ENCODE data around the gene DPF3.

DPF3 gene

DNA sequence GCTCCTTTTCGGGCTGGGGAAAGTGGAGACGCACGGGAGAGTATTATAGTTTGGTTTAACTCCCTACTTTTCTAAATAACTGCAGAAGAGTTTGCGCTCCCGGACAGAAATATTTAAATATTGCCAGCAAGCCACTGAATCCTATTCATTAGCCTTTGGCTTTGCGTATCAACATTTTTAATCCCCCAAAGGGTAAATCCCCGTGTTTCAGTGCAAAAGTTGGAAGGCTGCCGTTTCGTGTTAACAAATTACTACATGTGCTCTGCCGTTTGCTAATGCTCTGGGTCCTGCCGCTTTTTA lies 372 bp upstream of the DPF3 start:
- Histone ChIP-seq H3K4me2 (ENCODE audit: low read depth, low read length) (peak overlapping the region; percentile 96), H3K9me2 (replicated peaks; ENCODE audit: insufficient read depth, low read length) (no peaks in the 10 kb centered on the region), H3K36me3 (replicated peaks; ENCODE audit: insufficient read depth, low read length) (no peaks in the 10 kb centered on the region), H4K20me1 (ENCODE audit: insufficient read depth, low read length) (no peaks in the 10 kb centered on the region), H3K27me3 (replicated peaks; ENCODE audit: insufficient read depth, low read length) (no peaks in the 10 kb centered on the region), H3K9ac (ENCODE audit: low read length) (peak overlapping the region; percentile 50; the same call in 1 of the 2 replicates), H3K9me3 (replicated peaks; ENCODE audit: insufficient read depth, low read length) (no peaks in the 10 kb centered on the region), H3K27ac (ENCODE audit: low read length) (no peak overlapping the region), H3F3A (ENCODE audit: insufficient read depth, low read length) (peaks cover 25% of the 10 kb centered on the region), H3K4me1 (ENCODE audit: low read length) (0 out of 2 replicates have a peak, but pooled peaks cover 7% of the 10 kb centered on the region), H3K4me3 (ENCODE audit: low read length) (peak overlapping the region; percentile 69), H3K79me2 (ENCODE audit: low read length) (peaks cover 45% of the 10 kb centered on the region), H2AFZ (ENCODE audit: low read length) (peak overlapping the region; percentile 58; the same call in 1 of the 2 replicates)
- no peak for DNase-seq
- TF ChIP-seq, protein P1, sequence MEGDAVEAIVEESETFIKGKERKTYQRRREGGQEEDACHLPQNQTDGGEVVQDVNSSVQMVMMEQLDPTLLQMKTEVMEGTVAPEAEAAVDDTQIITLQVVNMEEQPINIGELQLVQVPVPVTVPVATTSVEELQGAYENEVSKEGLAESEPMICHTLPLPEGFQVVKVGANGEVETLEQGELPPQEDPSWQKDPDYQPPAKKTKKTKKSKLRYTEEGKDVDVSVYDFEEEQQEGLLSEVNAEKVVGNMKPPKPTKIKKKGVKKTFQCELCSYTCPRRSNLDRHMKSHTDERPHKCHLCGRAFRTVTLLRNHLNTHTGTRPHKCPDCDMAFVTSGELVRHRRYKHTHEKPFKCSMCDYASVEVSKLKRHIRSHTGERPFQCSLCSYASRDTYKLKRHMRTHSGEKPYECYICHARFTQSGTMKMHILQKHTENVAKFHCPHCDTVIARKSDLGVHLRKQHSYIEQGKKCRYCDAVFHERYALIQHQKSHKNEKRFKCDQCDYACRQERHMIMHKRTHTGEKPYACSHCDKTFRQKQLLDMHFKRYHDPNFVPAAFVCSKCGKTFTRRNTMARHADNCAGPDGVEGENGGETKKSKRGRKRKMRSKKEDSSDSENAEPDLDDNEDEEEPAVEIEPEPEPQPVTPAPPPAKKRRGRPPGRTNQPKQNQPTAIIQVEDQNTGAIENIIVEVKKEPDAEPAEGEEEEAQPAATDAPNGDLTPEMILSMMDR (IDR thresholded peaks at IDR 0.05; ENCODE audit: low read length), result no peak
- TF ChIP-seq EZH2 (optimal IDR thresholded peaks at IDR 0.05; ENCODE audit: low read depth, low read length) (no peak), EZH2phosphoT487 (IDR thresholded peaks at IDR 0.05; ENCODE audit: low read length) (no peak)

DNA sequence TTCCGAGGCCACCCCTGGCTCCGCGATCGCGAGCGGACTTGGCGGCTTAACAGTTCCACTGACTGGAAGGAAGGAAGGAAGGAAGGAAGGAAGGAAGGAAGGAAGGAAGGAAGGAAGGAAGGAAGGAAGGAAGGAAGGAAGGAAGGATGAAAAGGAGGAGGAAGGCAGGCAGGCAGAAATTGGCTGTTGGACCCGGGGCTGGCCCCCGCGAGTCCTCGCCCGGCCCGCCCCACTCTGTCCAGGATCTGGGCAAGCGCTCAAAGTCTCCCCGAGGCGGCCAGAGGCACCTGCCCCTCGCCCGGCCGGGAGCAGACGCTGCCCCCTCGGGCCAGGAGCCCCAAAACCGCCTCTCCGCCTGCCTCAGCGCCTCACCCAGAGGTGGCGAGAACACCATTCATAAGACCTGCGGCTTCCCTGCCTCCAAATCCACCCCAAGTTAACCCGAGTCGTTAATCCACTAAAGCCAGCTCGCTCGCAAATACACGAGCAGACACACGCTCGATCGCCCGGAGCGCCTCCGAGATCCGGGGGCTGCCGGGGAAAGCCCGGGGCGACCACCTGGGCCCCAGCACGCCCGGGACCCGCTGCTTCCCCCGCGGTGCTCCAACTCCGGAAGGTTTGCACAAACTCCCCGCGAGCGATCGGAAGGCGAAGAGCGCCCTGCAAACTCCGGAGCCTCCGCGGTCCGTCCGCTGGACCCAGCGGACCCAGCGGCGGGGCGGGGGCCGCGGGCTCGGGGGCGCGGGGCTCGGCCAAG lies 844 bp downstream of the DPF3 start:
- H2AFZ ChIP-seq (ENCODE audit: low read length), result peak overlapping the region; percentile 19; the same call in 1 of the 2 replicates
- H4K20me1 ChIP-seq (ENCODE audit: insufficient read depth, low read length), result no peaks in the 10 kb centered on the region
- peak overlapping the region; percentile 78; the same call in 1 of the 2 replicates for H3K27ac ChIP-seq (ENCODE audit: low read length)
- peak overlapping the region; percentile 80 for H3K4me3 ChIP-seq (ENCODE audit: low read length)
- no peaks in the 10 kb centered on the region for H3K27me3 ChIP-seq (replicated peaks; ENCODE audit: insufficient read depth, low read length)
- DNase-seq, result peak; percentile 15
- H3K9me3 ChIP-seq (replicated peaks; ENCODE audit: insufficient read depth, low read length), result no peaks in the 10 kb centered on the region
- H3K4me2 ChIP-seq (ENCODE audit: low read depth, low read length), result peak overlapping the region; percentile 88; the same call in 1 of the 2 replicates
- TF ChIP-seq EZH2phosphoT487 (IDR thresholded peaks at IDR 0.05; ENCODE audit: low read length), result no peak
- no peak for TF ChIP-seq EZH2 (optimal IDR thresholded peaks at IDR 0.05; ENCODE audit: low read depth, low read length)
- TF ChIP-seq, protein P1 (IDR thresholded peaks at IDR 0.05; ENCODE audit: low read length), result no peak
- peaks cover 36% of the 10 kb centered on the region for H3F3A ChIP-seq (ENCODE audit: insufficient read depth, low read length)
- peaks cover 57% of the 10 kb centered on the region for H3K79me2 ChIP-seq (ENCODE audit: low read length)
- no peaks in the 10 kb centered on the region for H3K9me2 ChIP-seq (replicated peaks; ENCODE audit: insufficient read depth, low read length)
- H3K4me1 ChIP-seq (ENCODE audit: low read length), result peaks cover 18% of the 10 kb centered on the region; the same call in 1 of the 2 replicates
- peak overlapping the region; percentile 79 for H3K9ac ChIP-seq (ENCODE audit: low read length)
- H3K36me3 ChIP-seq (replicated peaks; ENCODE audit: insufficient read depth, low read length), result no peaks in the 10 kb centered on the region

DNA sequence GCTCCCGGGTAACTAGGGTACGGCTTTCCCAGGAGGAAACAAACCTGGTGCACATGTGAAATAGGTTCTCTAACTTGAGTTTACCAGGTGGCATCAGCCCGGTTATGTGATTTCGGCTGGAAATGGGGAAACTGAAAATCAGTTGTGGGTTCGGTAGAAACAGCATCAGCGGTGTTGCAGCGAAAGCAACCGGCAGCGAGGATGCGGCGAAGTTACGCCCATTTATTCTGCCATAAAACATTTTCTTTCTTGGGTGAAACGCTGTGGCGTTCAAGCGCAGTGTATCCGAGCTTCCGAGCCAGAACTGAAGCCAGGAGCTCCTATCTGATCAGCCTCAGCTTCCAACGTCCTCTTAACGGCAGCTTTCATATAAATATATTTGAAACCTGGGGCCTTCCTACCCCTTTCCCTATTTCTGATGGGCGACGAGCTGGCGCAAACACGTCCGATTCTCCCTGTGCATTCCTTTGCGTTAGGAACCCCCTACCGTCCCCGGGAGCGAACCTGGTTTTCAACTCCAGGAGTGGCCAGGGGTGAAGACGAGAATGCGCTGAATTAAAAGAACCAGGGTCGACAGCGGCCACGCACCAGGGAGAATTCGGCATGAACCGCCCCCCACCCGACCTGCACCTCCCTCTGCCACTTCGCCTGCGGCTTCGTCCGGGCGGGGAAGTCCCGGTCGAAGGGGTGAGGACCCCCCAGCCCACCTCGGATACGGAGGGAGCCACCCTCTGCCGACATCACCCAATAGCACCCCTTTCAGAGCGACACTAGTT lies 1.6 kb downstream of the DPF3 start:
- peaks cover 64% of the 10 kb centered on the region for H3K79me2 ChIP-seq (ENCODE audit: low read length)
- peaks cover 36% of the 10 kb centered on the region for H3F3A ChIP-seq (ENCODE audit: insufficient read depth, low read length)
- no peaks in the 10 kb centered on the region for H3K9me2 ChIP-seq (replicated peaks; ENCODE audit: insufficient read depth, low read length)
- H3K4me2 ChIP-seq (ENCODE audit: low read depth, low read length), result peak overlapping the region; percentile 88
- peak overlapping the region; percentile 19; the same call in 1 of the 2 replicates for H2AFZ ChIP-seq (ENCODE audit: low read length)
- peak overlapping the region; percentile 78; the same call in 1 of the 2 replicates for H3K27ac ChIP-seq (ENCODE audit: low read length)
- no peaks in the 10 kb centered on the region for H4K20me1 ChIP-seq (ENCODE audit: insufficient read depth, low read length)
- H3K4me1 ChIP-seq (ENCODE audit: low read length), result peaks cover 26% of the 10 kb centered on the region
- TF ChIP-seq, protein P1 (IDR thresholded peaks at IDR 0.05; ENCODE audit: low read length), result no peak
- TF ChIP-seq EZH2phosphoT487 (IDR thresholded peaks at IDR 0.05; ENCODE audit: low read length) (no peak), EZH2 (optimal IDR thresholded peaks at IDR 0.05; ENCODE audit: low read depth, low read length) (no peak)
- no peaks in the 10 kb centered on the region for H3K27me3 ChIP-seq (replicated peaks; ENCODE audit: insufficient read depth, low read length)
- peak overlapping the region; percentile 79 for H3K9ac ChIP-seq (ENCODE audit: low read length)
- peak; percentile 41 for DNase-seq
- H3K36me3 ChIP-seq (replicated peaks; ENCODE audit: insufficient read depth, low read length), result no peaks in the 10 kb centered on the region
- H3K4me3 ChIP-seq (ENCODE audit: low read length), result peak overlapping the region; percentile 80
- H3K9me3 ChIP-seq (replicated peaks; ENCODE audit: insufficient read depth, low read length), result no peaks in the 10 kb centered on the region
